NT2/D1 (cell line): ENCODE results near the gene RORC.

Experiments
- SUZ12 ChIP-seq: IDR thresholded peaks from 2 replicates; pipeline ENCODE4 v1.6.1; 2011; ENCODE audit not compliant: insufficient read length, insufficient read depth; ENCODE audit errors: extremely low read depth
- YY1 ChIP-seq: IDR thresholded peaks from 2 replicates; pipeline ENCODE4 v1.6.1; 2011; ENCODE audit not compliant: insufficient read length, insufficient read depth

DNA sequence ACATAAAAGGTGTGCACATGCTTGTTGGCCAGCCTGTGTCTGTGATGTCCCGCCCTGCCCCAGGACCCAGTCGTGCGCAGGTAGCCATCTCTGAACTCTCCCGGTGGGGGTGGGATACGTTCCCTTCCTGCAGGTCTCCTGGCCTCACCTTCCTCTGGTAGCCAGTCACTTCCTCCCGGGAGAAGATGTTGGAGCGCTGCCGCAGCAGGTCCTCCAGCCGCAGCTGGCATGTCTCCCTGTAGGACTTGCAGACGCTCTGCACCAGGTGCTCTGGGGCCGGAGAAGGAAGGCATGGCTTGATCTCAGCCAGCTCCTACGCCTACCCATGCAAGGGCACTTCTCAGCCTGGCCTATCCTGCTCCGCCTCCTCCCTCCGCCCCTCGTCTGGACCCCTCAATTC lies 17.2 kb downstream of the RORC start:
- no peak for TF ChIP-seq SUZ12
- TF ChIP-seq YY1: no peak
